Measurements from ENCODE around the gene LMBR1L.

LMBR1L gene

DNA sequence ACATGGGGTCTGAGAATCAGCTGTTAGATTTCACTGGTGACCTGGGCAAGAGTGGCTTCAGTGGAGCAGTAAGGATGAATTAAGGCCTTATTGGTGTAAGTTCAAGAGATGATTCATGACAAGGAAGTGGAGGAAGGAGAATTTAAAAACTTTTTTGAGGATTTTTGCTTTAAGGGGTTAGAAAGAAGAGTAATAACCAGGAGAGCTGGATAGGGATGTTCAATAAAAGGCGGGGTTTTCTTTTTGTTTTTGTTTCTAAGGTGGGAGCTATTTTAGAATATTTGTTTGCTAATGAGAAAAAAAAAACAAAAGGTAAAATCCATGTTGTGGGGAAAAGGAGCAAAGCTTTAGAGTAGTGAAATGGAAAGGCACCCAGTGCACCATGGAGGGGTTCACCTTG, 35.8 kb upstream of the LMBR1L start:
- no peak for ATAC-seq
- TF ChIP-seq CREB5 (CRISPR knock-in tag; IDR thresholded peaks at IDR 0.05; ENCODE audit: low read depth) (no peak), TOX (CRISPR knock-in tag; IDR thresholded peaks at IDR 0.05; ENCODE audit: borderline replicate concordance) (no peak), GLIS3 (CRISPR knock-in tag; IDR thresholded peaks at IDR 0.05) (no peak), ZFP3 (CRISPR knock-in tag; IDR thresholded peaks at IDR 0.05) (no peak), ZFP30 (CRISPR knock-in tag; IDR thresholded peaks at IDR 0.05) (no peak), TCF4 (CRISPR knock-in tag; IDR thresholded peaks at IDR 0.05; ENCODE audit: borderline replicate concordance) (no peak), ARNTL (CRISPR knock-in tag; IDR thresholded peaks at IDR 0.05; ENCODE audit: borderline replicate concordance, low read depth) (no peak)

DNA sequence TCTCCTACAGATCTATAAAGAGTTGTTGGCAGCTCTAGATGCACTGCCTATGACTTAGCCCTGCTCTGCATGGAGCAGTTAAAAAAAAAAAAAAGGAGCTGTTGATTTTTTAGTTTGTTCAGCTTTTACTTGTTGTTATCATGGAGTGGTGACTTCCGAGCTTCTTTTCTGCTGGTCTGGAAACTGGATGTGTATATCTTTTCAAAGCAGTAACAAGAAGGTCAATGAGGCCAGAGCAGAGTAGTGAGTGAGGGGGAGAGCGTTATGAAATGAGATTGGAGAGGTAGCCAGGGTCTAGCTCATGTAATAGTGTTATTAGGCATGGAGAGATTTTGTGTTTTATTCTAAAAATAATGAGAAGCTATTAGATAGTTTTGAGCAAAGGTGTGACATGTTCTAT, 33.7 kb upstream of the LMBR1L start:
- TF ChIP-seq PATZ1 (CRISPR knock-in tag; IDR thresholded peaks at IDR 0.05; ENCODE audit: borderline replicate concordance): no peak
- TF ChIP-seq, protein P1, sequence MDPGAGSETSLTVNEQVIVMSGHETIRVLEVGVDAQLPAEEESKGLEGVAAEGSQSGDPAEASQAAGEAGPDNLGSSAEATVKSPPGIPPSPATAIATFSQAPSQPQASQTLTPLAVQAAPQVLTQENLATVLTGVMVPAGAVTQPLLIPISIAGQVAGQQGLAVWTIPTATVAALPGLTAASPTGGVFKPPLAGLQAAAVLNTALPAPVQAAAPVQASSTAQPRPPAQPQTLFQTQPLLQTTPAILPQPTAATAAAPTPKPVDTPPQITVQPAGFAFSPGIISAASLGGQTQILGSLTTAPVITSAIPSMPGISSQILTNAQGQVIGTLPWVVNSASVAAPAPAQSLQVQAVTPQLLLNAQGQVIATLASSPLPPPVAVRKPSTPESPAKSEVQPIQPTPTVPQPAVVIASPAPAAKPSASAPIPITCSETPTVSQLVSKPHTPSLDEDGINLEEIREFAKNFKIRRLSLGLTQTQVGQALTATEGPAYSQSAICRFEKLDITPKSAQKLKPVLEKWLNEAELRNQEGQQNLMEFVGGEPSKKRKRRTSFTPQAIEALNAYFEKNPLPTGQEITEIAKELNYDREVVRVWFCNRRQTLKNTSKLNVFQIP (CRISPR knock-in tag; IDR thresholded peaks at IDR 0.05; ENCODE audit: borderline replicate concordance, low read depth): no peak
- no peak for TF ChIP-seq ZNF8 (CRISPR knock-in tag; IDR thresholded peaks at IDR 0.05)
- no peak for TF ChIP-seq TCF4 (CRISPR knock-in tag; IDR thresholded peaks at IDR 0.05; ENCODE audit: borderline replicate concordance)
- TF ChIP-seq ISL1 (CRISPR knock-in tag; IDR thresholded peaks at IDR 0.05): no peak
- no peak for TF ChIP-seq ZC3H10 (CRISPR knock-in tag; IDR thresholded peaks at IDR 0.05)
- no peak for TF ChIP-seq RARB (CRISPR knock-in tag; IDR thresholded peaks at IDR 0.05)
- TF ChIP-seq ARNTL (CRISPR knock-in tag; IDR thresholded peaks at IDR 0.05; ENCODE audit: borderline replicate concordance, low read depth): no peak
- TF ChIP-seq PPARA (CRISPR knock-in tag; IDR thresholded peaks at IDR 0.05; ENCODE audit: borderline replicate concordance): no peak
- TF ChIP-seq, protein P2, sequence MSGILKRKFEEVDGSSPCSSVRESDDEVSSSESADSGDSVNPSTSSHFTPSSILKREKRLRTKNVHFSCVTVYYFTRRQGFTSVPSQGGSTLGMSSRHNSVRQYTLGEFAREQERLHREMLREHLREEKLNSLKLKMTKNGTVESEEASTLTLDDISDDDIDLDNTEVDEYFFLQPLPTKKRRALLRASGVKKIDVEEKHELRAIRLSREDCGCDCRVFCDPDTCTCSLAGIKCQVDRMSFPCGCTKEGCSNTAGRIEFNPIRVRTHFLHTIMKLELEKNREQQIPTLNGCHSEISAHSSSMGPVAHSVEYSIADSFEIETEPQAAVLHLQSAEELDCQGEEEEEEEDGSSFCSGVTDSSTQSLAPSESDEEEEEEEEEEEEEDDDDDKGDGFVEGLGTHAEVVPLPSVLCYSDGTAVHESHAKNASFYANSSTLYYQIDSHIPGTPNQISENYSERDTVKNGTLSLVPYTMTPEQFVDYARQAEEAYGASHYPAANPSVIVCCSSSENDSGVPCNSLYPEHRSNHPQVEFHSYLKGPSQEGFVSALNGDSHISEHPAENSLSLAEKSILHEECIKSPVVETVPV (CRISPR knock-in tag; IDR thresholded peaks at IDR 0.05): no peak
- no peak for TF ChIP-seq ESRRG (CRISPR knock-in tag; IDR thresholded peaks at IDR 0.05)
- TF ChIP-seq ZNF565 (CRISPR knock-in tag; conservative IDR thresholded peaks at IDR 0.05; ENCODE audit: low read depth): no peak
- no peak for TF ChIP-seq GLIS3 (CRISPR knock-in tag; IDR thresholded peaks at IDR 0.05)
- no peak for ATAC-seq

DNA sequence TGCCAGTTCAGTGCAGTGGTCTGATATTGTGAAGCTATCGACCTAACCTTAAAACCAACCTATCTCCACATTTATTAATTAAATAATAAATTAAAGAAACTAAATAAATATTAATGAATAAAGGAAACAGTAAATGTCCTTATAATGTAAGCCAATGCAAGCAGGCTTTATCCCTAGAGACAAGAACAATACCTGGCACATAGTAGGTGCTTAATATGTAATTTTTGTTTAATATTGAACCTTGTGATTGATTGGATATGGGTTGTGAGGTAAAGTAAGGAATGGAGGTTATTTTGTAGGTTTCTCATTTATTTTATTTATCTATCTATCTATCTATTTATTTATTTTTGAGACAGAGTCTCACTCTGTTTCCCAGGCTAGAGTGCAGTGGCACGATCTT, 28.4 kb upstream of the LMBR1L start:
- TF ChIP-seq SNAI2 (CRISPR knock-in tag; IDR thresholded peaks at IDR 0.05) (no peak), CSDC2 (CRISPR knock-in tag; IDR thresholded peaks at IDR 0.05) (no peak), ISL1 (CRISPR knock-in tag; IDR thresholded peaks at IDR 0.05) (no peak), BACH2 (CRISPR knock-in tag; IDR thresholded peaks at IDR 0.05; ENCODE audit: borderline replicate concordance) (no peak), GLIS3 (CRISPR knock-in tag; IDR thresholded peaks at IDR 0.05) (no peak), OSR1 (CRISPR knock-in tag; IDR thresholded peaks at IDR 0.05) (no peak), RARB (CRISPR knock-in tag; IDR thresholded peaks at IDR 0.05) (no peak), PATZ1 (CRISPR knock-in tag; IDR thresholded peaks at IDR 0.05; ENCODE audit: borderline replicate concordance) (no peak), CREB5 (CRISPR knock-in tag; IDR thresholded peaks at IDR 0.05; ENCODE audit: low read depth) (no peak), ARNTL (CRISPR knock-in tag; IDR thresholded peaks at IDR 0.05; ENCODE audit: borderline replicate concordance, low read depth) (no peak)
- TF ChIP-seq, protein P2 (CRISPR knock-in tag; IDR thresholded peaks at IDR 0.05): no peak

More for the DNA sequence above, 28.4 kb upstream of the LMBR1L start:
- ATAC-seq: no peak

Data from SK-N-SH treated with all-trans-retinoic acid at 6 μM for 48 hours (cell line).